ENCODE results near the gene KLF13.

The KLF13 gene

GRCh38 chr15:31317421-31318327, 9.0 kb upstream of the KLF13 start:
- no peak for DNase-seq

GRCh38 chr15:31318429-31318828, 8.2 kb upstream of the KLF13 start:
- DNase-seq = no peak

- no peak for DNase-seq
These were observed 6.6 kb upstream of the KLF13 start for GRCh38 chr15:31320022-31320421.

- no peak for DNase-seq
These were observed 5.2 kb upstream of the KLF13 start for GRCh38 chr15:31321418-31321817.

GRCh38 chr15:31322504-31322903, 4.1 kb upstream of the KLF13 start:
- DNase-seq = no peak

GRCh38 chr15:31323627-31324026, 3.0 kb upstream of the KLF13 start:
- DNase-seq = no peak

- DNase-seq = no peak
These were observed 2.4 kb upstream of the KLF13 start for GRCh38 chr15:31324186-31324585.

- no peak for DNase-seq
These were observed 1.6 kb upstream of the KLF13 start for GRCh38 chr15:31324806-31325594.

GRCh38 chr15:31325595-31326155, 960 bp upstream of the KLF13 start:
- DNase-seq = peak; percentile 50

GRCh38 chr15:31326875-31327668, 437 bp downstream of the KLF13 start:
- no peak for DNase-seq

- DNase-seq = peak; percentile 65
These were observed 1.2 kb downstream of the KLF13 start for GRCh38 chr15:31327669-31328427.

GRCh38 chr15:31328428-31328968, 1.9 kb downstream of the KLF13 start:
- peak; percentile 51 for DNase-seq

- DNase-seq = no peak
These were observed 2.5 kb downstream of the KLF13 start for GRCh38 chr15:31328969-31329639.

- DNase-seq = no peak
These were observed 3.0 kb downstream of the KLF13 start for GRCh38 chr15:31329640-31330010.

GRCh38 chr15:31330111-31330785, 3.6 kb downstream of the KLF13 start:
- no peak for DNase-seq

GRCh38 chr15:31330836-31331235, 4.2 kb downstream of the KLF13 start:
- DNase-seq = no peak

GRCh38 chr15:31331389-31331788, 4.8 kb downstream of the KLF13 start:
- no peak for DNase-seq

GRCh38 chr15:31332020-31332680, 5.5 kb downstream of the KLF13 start:
- DNase-seq = no peak

- DNase-seq = no peak
These were observed 6.0 kb downstream of the KLF13 start for GRCh38 chr15:31332681-31333071.

GRCh38 chr15:31333119-31333518, 6.5 kb downstream of the KLF13 start:
- DNase-seq = no peak

Data from NCI-H774 (cell line).